GM19193 (cell line): ENCODE data around the gene HDAC5.

Experiments
- POLR2A ChIP-seq: IDR thresholded peaks from 4 replicates; pipeline ENCODE4 v1.6.1; 2011; ENCODE audit not compliant: insufficient read depth, insufficient read length; ENCODE audit errors: extremely low read depth

The HDAC5 gene

GRCh38 chr17:44144966-44145739 is 21.7 kb upstream of the HDAC5 start:
- TF ChIP-seq POLR2A: no peak

- TF ChIP-seq POLR2A: no peak
These were observed 14.7 kb upstream of the HDAC5 start for GRCh38 chr17:44137891-44138709.

GRCh38 chr17:44134752-44135568 is 11.5 kb upstream of the HDAC5 start:
- no peak for TF ChIP-seq POLR2A

- TF ChIP-seq POLR2A: no peak
These were observed 10.6 kb upstream of the HDAC5 start for GRCh38 chr17:44133918-44134476.

- TF ChIP-seq POLR2A: no peak
These were observed 8.9 kb upstream of the HDAC5 start for GRCh38 chr17:44132275-44132821.

- no peak for TF ChIP-seq POLR2A
These were observed 7.4 kb upstream of the HDAC5 start for GRCh38 chr17:44130693-44131349.

GRCh38 chr17:44128383-44128782 is 4.9 kb upstream of the HDAC5 start:
- no peak for TF ChIP-seq POLR2A

- no peak for TF ChIP-seq POLR2A
These were observed 637 bp upstream of the HDAC5 start for GRCh38 chr17:44124118-44124438.

- no peak for TF ChIP-seq POLR2A
These were observed 555 bp downstream of the HDAC5 start for GRCh38 chr17:44122816-44123355.

- no peak for TF ChIP-seq POLR2A
These were observed 1.2 kb downstream of the HDAC5 start for GRCh38 chr17:44121997-44122815.

GRCh38 chr17:44120851-44121605 is 2.4 kb downstream of the HDAC5 start:
- TF ChIP-seq POLR2A: no peak

- TF ChIP-seq POLR2A: no peak
These were observed 3.6 kb downstream of the HDAC5 start for GRCh38 chr17:44119798-44120197.
